GM11168 (cell line): ENCODE measurements around the gene KRT16.
"Not testable (repeated sequence)": the region's sequence is repeated elsewhere in the genome, so short reads cannot be mapped to it uniquely, and the experiment has no call there.

Experiments
- in situ Hi-C: fragments of 300-500 bp; cut with MboI; formaldehyde crosslinking; loops from one replicate; pipeline ENCODE4 v1.12.0; 2022; ENCODE audit warnings: low sequenced_read_pairs; ENCODE audit not compliant: unreplicated experiment

Gene KRT16

GRCh38 chr17:41612376-41613160 is at the start of gene KRT16:
TSS of gene KRT16 (minus strand) at chr17:41612767. CDS start at chr17:41612688, 79 bp downstream.
- in situ Hi-C loops: not testable (repeated sequence)

DNA sequence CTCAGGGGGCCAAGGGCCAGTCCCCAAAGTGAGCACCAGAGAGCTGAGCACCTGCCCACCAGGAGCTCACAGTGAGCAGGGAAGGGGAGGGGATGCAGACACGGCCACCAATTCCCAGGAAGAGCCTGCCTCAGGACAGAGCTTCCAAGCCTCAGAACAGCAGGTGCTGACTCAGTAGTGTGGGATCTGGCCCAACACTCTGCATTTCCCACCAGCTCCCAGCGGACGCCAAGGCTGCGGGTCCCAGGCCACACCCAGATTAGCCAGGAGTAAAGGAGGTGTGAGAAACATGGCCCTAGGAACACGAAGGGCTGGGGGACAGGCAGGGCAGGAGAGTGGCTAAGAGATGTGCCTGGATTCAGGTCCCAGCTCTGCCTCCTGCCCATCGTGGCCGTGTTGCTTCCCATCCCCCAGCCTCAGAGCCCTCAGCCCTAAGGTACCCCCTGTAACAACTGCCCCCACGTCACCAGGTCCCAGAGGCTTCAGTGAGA is 47.7 kb upstream of the KRT16 start:
- in situ Hi-C loops: loop anchor here (25.0 kb wide), 2 partner anchors 748 to 1048 kb away; no protein-coding TSS in a partner anchor

GRCh38 chr17:41659427-41660212 is 47.1 kb upstream of the KRT16 start:
- in situ Hi-C loops: loop anchor here (25.0 kb wide), 2 partner anchors 747 to 1047 kb away; no protein-coding TSS in a partner anchor

- in situ Hi-C loops: loop anchor here (25.0 kb wide), 2 partner anchors 747 to 1047 kb away; no protein-coding TSS in a partner anchor
Measured at GRCh38 chr17:41658846-41659245, 46.3 kb upstream of the KRT16 start.

GRCh38 chr17:41657936-41658335 is 45.4 kb upstream of the KRT16 start:
- in situ Hi-C loops: loop anchor here (25.0 kb wide), 2 partner anchors 746 to 1046 kb away; no protein-coding TSS in a partner anchor

- in situ Hi-C loops: loop anchor here (25.0 kb wide), 2 partner anchors 745 to 1045 kb away; no protein-coding TSS in a partner anchor
Measured at GRCh38 chr17:41657176-41657754, 44.7 kb upstream of the KRT16 start.

DNA sequence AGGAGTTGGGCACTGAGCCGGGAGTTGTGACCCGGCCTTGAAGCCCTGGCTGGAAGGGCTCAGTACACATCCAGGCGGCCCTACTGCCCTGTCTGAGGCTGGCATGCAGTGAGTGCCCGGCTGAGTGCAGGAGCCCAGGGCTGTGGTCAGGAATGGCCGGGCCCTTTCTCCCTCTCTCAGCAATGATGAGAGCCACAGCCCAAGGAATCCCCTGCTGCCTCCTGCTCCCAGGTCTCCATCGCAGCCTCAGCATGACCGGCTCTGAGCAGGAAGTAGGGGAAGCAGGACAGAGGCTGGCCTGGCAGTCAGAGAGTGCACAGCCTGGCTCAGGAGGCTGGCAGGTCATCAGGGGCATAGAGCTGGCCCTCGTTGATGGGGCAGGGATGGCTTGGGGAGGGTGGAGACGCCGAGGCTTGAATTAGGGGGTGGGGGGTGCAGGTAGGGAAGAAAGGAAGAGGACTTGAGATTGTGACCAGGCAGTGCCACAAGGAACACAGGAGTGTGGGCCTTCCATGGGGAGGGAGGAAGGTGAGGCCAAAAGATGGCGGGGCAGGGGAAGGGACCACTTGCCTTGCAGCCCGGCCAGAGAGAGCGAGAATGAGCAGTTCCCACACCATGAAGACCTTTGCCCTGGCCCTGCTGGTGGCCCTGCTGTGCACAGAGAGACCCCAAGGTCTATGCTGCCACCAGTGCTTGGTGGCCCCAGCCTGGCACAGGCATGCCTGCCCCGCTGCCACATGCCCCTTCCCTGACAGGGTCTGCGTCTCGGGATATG is 43.9 kb upstream of the KRT16 start:
- in situ Hi-C loops: loop anchor here (25.0 kb wide), 2 partner anchors 744 to 1044 kb away; no protein-coding TSS in a partner anchor

DNA sequence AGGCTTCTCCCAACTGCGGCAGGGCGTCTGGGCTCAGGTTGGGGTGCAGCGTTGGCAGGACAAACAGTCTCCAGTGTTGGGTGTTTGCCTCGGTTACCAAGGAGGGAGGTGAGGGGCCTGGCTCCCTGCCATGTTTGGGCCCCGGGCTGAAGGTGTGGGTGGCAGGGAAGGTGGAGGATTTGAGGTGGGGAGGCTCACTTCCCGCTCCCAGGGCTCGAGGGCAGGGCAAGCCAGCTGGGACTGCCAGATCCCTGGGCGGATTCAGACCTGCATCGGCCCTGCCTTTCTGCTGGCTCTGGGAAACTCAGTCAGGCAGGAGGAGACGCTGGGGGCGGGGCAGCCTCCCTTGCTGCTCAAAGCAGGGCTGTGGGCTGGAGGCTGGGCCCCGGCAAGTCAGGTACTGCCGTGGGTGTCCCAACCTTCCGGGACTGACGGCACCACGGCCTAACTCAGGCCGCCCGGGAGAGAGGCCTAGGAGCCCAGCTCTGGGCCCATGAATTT is 43.1 kb upstream of the KRT16 start:
- in situ Hi-C loops: loop anchor here (25.0 kb wide), 2 partner anchors 743 to 1043 kb away; no protein-coding TSS in a partner anchor

- in situ Hi-C loops: loop anchor here (25.0 kb wide), 2 partner anchors 743 to 1043 kb away; no protein-coding TSS in a partner anchor
Measured at GRCh38 chr17:41654678-41655607, 42.4 kb upstream of the KRT16 start.

- in situ Hi-C loops: loop anchor here (25.0 kb wide), 2 partner anchors 742 to 1042 kb away; no protein-coding TSS in a partner anchor
Measured at GRCh38 chr17:41653892-41654677, 41.5 kb upstream of the KRT16 start.

- in situ Hi-C loops: loop anchor here (25.0 kb wide), 2 partner anchors 741 to 1041 kb away; no protein-coding TSS in a partner anchor
Measured at GRCh38 chr17:41653421-41653820, 40.9 kb upstream of the KRT16 start.

- in situ Hi-C loops: loop anchor here (25.0 kb wide), 2 partner anchors 740 to 1040 kb away; no protein-coding TSS in a partner anchor
Measured at GRCh38 chr17:41652461-41652970, 39.9 kb upstream of the KRT16 start.

- in situ Hi-C loops: loop anchor here (25.0 kb wide), 2 partner anchors 740 to 1040 kb away; no protein-coding TSS in a partner anchor
Measured at GRCh38 chr17:41651625-41652460, 39.3 kb upstream of the KRT16 start.

DNA sequence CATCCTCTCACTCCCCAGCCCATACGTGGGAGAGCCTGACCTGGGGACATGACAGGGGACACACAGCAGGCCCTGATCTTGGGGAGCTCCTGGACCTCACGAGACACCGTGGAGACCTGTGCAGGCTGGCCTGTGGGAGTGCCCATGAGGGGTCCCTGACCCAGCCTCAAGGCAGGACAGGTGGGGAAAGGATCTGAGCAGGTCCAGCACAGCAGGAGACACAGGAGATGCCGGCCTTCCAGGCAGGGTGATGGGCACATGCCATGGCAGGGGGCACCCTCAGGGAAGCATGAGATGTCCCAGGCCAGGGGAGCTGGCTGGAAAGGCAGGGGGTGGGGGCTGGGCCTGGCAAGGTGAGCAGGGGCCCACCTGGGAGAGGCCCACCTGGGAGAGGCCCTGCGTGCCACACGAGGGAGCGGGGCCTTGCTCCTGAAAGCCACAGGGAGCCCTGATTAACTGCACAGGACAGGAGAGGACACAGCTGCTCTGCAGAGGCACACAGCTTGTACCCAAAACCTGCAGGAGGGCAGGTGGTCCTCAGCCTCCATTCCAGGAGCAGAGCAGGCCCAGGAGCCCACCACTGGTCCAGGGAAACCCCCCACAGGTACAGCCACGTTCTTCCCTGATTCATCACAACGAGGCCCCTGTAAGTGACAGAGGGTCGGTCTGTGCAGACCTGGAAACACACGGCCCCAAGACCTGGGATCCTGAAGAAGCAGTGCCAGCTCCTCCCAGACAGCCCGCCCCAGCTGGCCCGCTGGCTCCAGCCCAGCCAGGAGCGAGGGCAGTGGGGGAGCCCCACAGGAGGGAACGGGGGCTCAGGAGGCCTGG is 38.4 kb upstream of the KRT16 start:
- in situ Hi-C loops: loop anchor here (25.0 kb wide), 2 partner anchors 739 to 1039 kb away; no protein-coding TSS in a partner anchor

GRCh38 chr17:41649923-41650519 is 37.5 kb upstream of the KRT16 start:
- in situ Hi-C loops: loop anchor here (25.0 kb wide), 2 partner anchors 738 to 1038 kb away; no protein-coding TSS in a partner anchor
